ENCODE measurements around the gene TPD52L1. TPM values are rescaled to one million over a fixed set of nuclear protein-coding genes. Genes with fewer than 3 reads are reported as not detected.

Gene TPD52L1
- total RNA-seq, 2 experiments from 2014 or later, result 0.89 to 1.4 TPM

- H3K27ac Mint-ChIP-seq, result no peak overlapping the region
- no peak for DNase-seq
- no peak overlapping the region for H3K4me3 Mint-ChIP-seq
- no peaks in the 10 kb centered on the region for H3K4me1 Mint-ChIP-seq
- ATAC-seq, result no peak
- no peaks in the 10 kb centered on the region for H3K9me3 Mint-ChIP-seq (ENCODE audit: low read depth)
- ChIA-PET CTCF (interaction anchor here (0.9 kb wide), 1 partner anchor 28 kb away, joined by 3 read pairs; the partner anchor contains the start of gene TPD52L1), POLR2A (no interaction called here)
- H3K36me3 Mint-ChIP-seq (ENCODE audit: low read depth), result no peaks in the 10 kb centered on the region
- H3K27me3 Mint-ChIP-seq, result peaks cover 12% of the 10 kb centered on the region
- intact Hi-C loops (cut with DNase I, micrococcal nuclease), result no loop called here
These were observed 28.9 kb downstream of the TPD52L1 start for GRCh38 chr6:125182237-125183008.

GRCh38 chr6:125183391-125183790 lies 29.8 kb downstream of the TPD52L1 start:
- Mint-ChIP-seq H3K4me3 (no peak overlapping the region), H3K36me3 (ENCODE audit: low read depth) (no peaks in the 10 kb centered on the region), H3K9me3 (ENCODE audit: low read depth) (no peaks in the 10 kb centered on the region), H3K27me3 (peaks cover 12% of the 10 kb centered on the region), H3K27ac (no peak overlapping the region), H3K4me1 (no peaks in the 10 kb centered on the region)
- ATAC-seq, result no peak
- CTCF ChIA-PET, result no interaction called here
- DNase-seq, result no peak
- POLR2A ChIA-PET, result no interaction called here
- intact Hi-C loops (cut with DNase I, micrococcal nuclease), result no loop called here

GRCh38 chr6:125188037-125188436 lies 34.5 kb downstream of the TPD52L1 start:
- intact Hi-C loops (cut with DNase I, micrococcal nuclease), result no loop called here

GRCh38 chr6:125188594-125189203 lies 35.1 kb downstream of the TPD52L1 start:
- DNase-seq (no peak), ATAC-seq (no peak)
- intact Hi-C loops (cut with DNase I, micrococcal nuclease), result no loop called here
- H3K9me3 Mint-ChIP-seq (ENCODE audit: low read depth), result no peaks in the 10 kb centered on the region
- no peak overlapping the region for H3K27ac Mint-ChIP-seq
- CTCF ChIA-PET, result interaction anchor here (1.3 kb wide), 1 partner anchor 35 kb away, joined by 4 read pairs; the partner anchor contains the start of gene TPD52L1
- H3K4me1 Mint-ChIP-seq, result peaks cover 3% of the 10 kb centered on the region
- H3K4me3 Mint-ChIP-seq, result no peak overlapping the region
- H3K27me3 Mint-ChIP-seq, result peaks cover 2% of the 10 kb centered on the region
- no peaks in the 10 kb centered on the region for H3K36me3 Mint-ChIP-seq (ENCODE audit: low read depth)
- POLR2A ChIA-PET, result no interaction called here

More at GRCh38 chr6:125188037-125188436, 34.5 kb downstream of the TPD52L1 start:
- ChIA-PET POLR2A (no interaction called here), CTCF (interaction anchor here (1.3 kb wide), 1 partner anchor 34 kb away, joined by 4 read pairs; the partner anchor contains the start of gene TPD52L1)
- no peak for DNase-seq
- H3K27me3 Mint-ChIP-seq, result peaks cover 5% of the 10 kb centered on the region
- H3K9me3 Mint-ChIP-seq (ENCODE audit: low read depth), result no peaks in the 10 kb centered on the region
- no peak for ATAC-seq
- no peak overlapping the region for H3K27ac Mint-ChIP-seq
- peaks cover 3% of the 10 kb centered on the region for H3K4me1 Mint-ChIP-seq
- H3K4me3 Mint-ChIP-seq, result no peak overlapping the region
- H3K36me3 Mint-ChIP-seq (ENCODE audit: low read depth), result no peaks in the 10 kb centered on the region

- no peak overlapping the region for H3K27ac Mint-ChIP-seq
- intact Hi-C loops (cut with DNase I, micrococcal nuclease), result no loop called here
- H3K4me1 Mint-ChIP-seq, result peaks cover 3% of the 10 kb centered on the region
- no peak overlapping the region for H3K4me3 Mint-ChIP-seq
- DNase-seq (no peak), ATAC-seq (no peak)
- H3K27me3 Mint-ChIP-seq, result peaks cover 2% of the 10 kb centered on the region
- H3K9me3 Mint-ChIP-seq (ENCODE audit: low read depth), result no peaks in the 10 kb centered on the region
- CTCF ChIA-PET, result interaction anchor here (0.7 kb wide), 1 partner anchor 36 kb away, joined by 3 read pairs; the partner anchor contains the start of gene TPD52L1
- H3K36me3 Mint-ChIP-seq (ENCODE audit: low read depth), result no peaks in the 10 kb centered on the region
- POLR2A ChIA-PET, result no interaction called here
These were observed 35.9 kb downstream of the TPD52L1 start for GRCh38 chr6:125189494-125189893.

- Mint-ChIP-seq H3K27ac (no peak overlapping the region), H3K36me3 (ENCODE audit: low read depth) (no peaks in the 10 kb centered on the region), H3K27me3 (peaks cover 2% of the 10 kb centered on the region), H3K9me3 (ENCODE audit: low read depth) (no peaks in the 10 kb centered on the region), H3K4me3 (no peak overlapping the region), H3K4me1 (peaks cover 3% of the 10 kb centered on the region)
- no peak for ATAC-seq
- intact Hi-C loops (cut with DNase I, micrococcal nuclease), result no loop called here
- DNase-seq, result no peak
- ChIA-PET CTCF (interaction anchor here (0.8 kb wide), 1 partner anchor 30 kb away, joined by 3 read pairs; no protein-coding TSS in a partner anchor), POLR2A (no interaction called here)
These were observed 37.1 kb downstream of the TPD52L1 start for GRCh38 chr6:125190667-125191066.

GRCh38 chr6:125191916-125192609 lies 38.5 kb downstream of the TPD52L1 start:
- H3K27me3 Mint-ChIP-seq, result peaks cover 2% of the 10 kb centered on the region
- H3K4me3 Mint-ChIP-seq, result no peak overlapping the region
- CTCF ChIA-PET, result interaction anchor here (0.6 to 2.1 kb wide), 10 partner anchors 10 to 504 kb away, joined by 3 to 9 read pairs (median 4); partner anchors contain the start of gene TPD52L1
- DNase-seq (peak; percentile 78), ATAC-seq (peak; percentile 98)
- POLR2A ChIA-PET, result no interaction called here
- peaks cover 3% of the 10 kb centered on the region for H3K4me1 Mint-ChIP-seq
- no peaks in the 10 kb centered on the region for H3K9me3 Mint-ChIP-seq (ENCODE audit: low read depth)
- intact Hi-C loops (cut with DNase I, micrococcal nuclease), result no loop called here
- no peaks in the 10 kb centered on the region for H3K36me3 Mint-ChIP-seq (ENCODE audit: low read depth)
- no peak overlapping the region for H3K27ac Mint-ChIP-seq

GRCh38 chr6:125192610-125192930 lies 39.0 kb downstream of the TPD52L1 start:
- ChIA-PET POLR2A (no interaction called here), CTCF (interaction anchor here (0.6 to 2.1 kb wide), 10 partner anchors 9 to 503 kb away, joined by 3 to 9 read pairs (median 4); partner anchors contain the start of gene TPD52L1)
- Mint-ChIP-seq H3K36me3 (ENCODE audit: low read depth) (no peaks in the 10 kb centered on the region), H3K4me1 (peaks cover 3% of the 10 kb centered on the region), H3K9me3 (ENCODE audit: low read depth) (no peaks in the 10 kb centered on the region), H3K4me3 (no peak overlapping the region), H3K27ac (no peak overlapping the region), H3K27me3 (peaks cover 2% of the 10 kb centered on the region)
- intact Hi-C loops (cut with DNase I, micrococcal nuclease), result no loop called here
- ATAC-seq (peak; percentile 8), DNase-seq (no peak)

- no peaks in the 10 kb centered on the region for H3K36me3 Mint-ChIP-seq (ENCODE audit: low read depth)
- H3K4me3 Mint-ChIP-seq, result no peak overlapping the region
- no peaks in the 10 kb centered on the region for H3K9me3 Mint-ChIP-seq (ENCODE audit: low read depth)
- DNase-seq (no peak), ATAC-seq (no peak)
- peaks cover 3% of the 10 kb centered on the region for H3K4me1 Mint-ChIP-seq
- H3K27ac Mint-ChIP-seq, result no peak overlapping the region
- ChIA-PET POLR2A (no interaction called here), CTCF (interaction anchor here (0.6 to 2.1 kb wide), 9 partner anchors 17 to 453 kb away, joined by 3 to 9 read pairs (median 4); partner anchors contain the start of gene TPD52L1)
- intact Hi-C loops (cut with DNase I, micrococcal nuclease), result no loop called here
- H3K27me3 Mint-ChIP-seq, result peaks cover 2% of the 10 kb centered on the region
These were observed 39.6 kb downstream of the TPD52L1 start for GRCh38 chr6:125193208-125193607.

GRCh38 chr6:125194941-125195340 lies 41.4 kb downstream of the TPD52L1 start:
- Mint-ChIP-seq H3K27ac (no peak overlapping the region), H3K4me3 (no peak overlapping the region), H3K36me3 (ENCODE audit: low read depth) (no peaks in the 10 kb centered on the region), H3K27me3 (peaks cover 2% of the 10 kb centered on the region), H3K4me1 (peaks cover 3% of the 10 kb centered on the region), H3K9me3 (ENCODE audit: low read depth) (no peaks in the 10 kb centered on the region)
- intact Hi-C loops (cut with DNase I, micrococcal nuclease), result no loop called here
- ChIA-PET CTCF (interaction anchor here (1.2 kb wide), 1 partner anchor 19 kb away, joined by 3 read pairs; no protein-coding TSS in a partner anchor), POLR2A (no interaction called here)
- DNase-seq (no peak), ATAC-seq (no peak)

- ATAC-seq (no peak), DNase-seq (no peak)
- no peak overlapping the region for H3K4me3 Mint-ChIP-seq
- POLR2A ChIA-PET, result no interaction called here
- no peaks in the 10 kb centered on the region for H3K9me3 Mint-ChIP-seq (ENCODE audit: low read depth)
- CTCF ChIA-PET, result interaction anchor here (1.2 kb wide), 1 partner anchor 17 kb away, joined by 3 read pairs; no protein-coding TSS in a partner anchor
- no peak overlapping the region for H3K27ac Mint-ChIP-seq
- peaks cover 3% of the 10 kb centered on the region for H3K4me1 Mint-ChIP-seq
- H3K36me3 Mint-ChIP-seq (ENCODE audit: low read depth), result no peaks in the 10 kb centered on the region
- intact Hi-C loops (cut with DNase I, micrococcal nuclease), result no loop called here
- H3K27me3 Mint-ChIP-seq, result peaks cover 4% of the 10 kb centered on the region
These were observed 42.0 kb downstream of the TPD52L1 start for GRCh38 chr6:125195526-125195925.

Measured in activated CD4-positive, alpha-beta T cell treated with anti-CD3 and anti-CD28 coated beads for 36 hours (primary cell).